Measurements from ENCODE around the gene FNTB. TPM values are rescaled to one million over a fixed set of nuclear protein-coding genes. Genes with fewer than 3 reads are reported as not detected.
A peak's percentile ranks its signal among the peaks of the same experiment; 100 is the strongest.

Gene FNTB
- total and polyA plus RNA-seq, 12 donors = 12.2 to 27.2 (median 22.3) TPM

DNA sequence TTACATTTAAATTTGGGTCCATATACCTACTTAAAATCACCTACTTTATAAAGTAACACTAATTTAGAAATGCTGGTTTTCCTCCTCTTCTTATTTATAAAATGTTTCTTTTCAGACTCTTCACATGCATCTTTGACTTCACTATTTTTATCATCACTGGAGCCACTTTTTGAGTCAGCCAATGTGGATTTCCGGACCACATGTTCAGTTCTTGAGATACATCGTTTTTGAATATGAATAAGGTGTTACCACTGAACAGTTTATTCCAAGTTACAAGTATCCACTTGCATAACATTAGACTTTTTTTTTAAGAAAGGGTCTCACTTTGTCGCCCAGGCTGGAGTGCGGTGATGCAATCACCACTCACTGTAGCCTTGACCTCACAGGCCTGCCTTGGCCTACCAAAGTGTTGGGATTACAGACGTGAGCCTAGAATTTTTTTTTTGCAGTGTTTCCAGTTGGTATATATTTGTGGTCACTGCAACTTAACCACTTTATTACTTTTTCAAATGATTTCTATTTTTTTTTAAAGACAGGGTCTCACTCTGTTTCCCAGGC lies 5.7 kb downstream of the FNTB start:
- H3K27ac ChIP-seq = peak overlapping the region in 1 of 5 donors; percentile 44
- intact Hi-C loops (cut with DNase I) = no loop called here
- H3K4me1 ChIP-seq (replicated peaks in 1 of 2) = peaks cover 7 to 22% of the 10 kb centered on the region in 2 donors
- TF ChIP-seq POLR2A (IDR thresholded peaks at IDR 0.05) = no peak
- TF ChIP-seq, protein P1, sequence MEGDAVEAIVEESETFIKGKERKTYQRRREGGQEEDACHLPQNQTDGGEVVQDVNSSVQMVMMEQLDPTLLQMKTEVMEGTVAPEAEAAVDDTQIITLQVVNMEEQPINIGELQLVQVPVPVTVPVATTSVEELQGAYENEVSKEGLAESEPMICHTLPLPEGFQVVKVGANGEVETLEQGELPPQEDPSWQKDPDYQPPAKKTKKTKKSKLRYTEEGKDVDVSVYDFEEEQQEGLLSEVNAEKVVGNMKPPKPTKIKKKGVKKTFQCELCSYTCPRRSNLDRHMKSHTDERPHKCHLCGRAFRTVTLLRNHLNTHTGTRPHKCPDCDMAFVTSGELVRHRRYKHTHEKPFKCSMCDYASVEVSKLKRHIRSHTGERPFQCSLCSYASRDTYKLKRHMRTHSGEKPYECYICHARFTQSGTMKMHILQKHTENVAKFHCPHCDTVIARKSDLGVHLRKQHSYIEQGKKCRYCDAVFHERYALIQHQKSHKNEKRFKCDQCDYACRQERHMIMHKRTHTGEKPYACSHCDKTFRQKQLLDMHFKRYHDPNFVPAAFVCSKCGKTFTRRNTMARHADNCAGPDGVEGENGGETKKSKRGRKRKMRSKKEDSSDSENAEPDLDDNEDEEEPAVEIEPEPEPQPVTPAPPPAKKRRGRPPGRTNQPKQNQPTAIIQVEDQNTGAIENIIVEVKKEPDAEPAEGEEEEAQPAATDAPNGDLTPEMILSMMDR (IDR thresholded peaks at IDR 0.05) = no peak
- H3K27me3 ChIP-seq = no peaks in the 10 kb centered on the region
- peak in 1 of 7 donors; percentile 20 for DNase-seq
- no peaks in the 10 kb centered on the region for H3K9me3 ChIP-seq (replicated peaks in 1 of 3)
- WGBS, 4 donors = 55 to 67% (median 60%) methylated on average over 5 of the region's 5 CpGs
- no peak overlapping the region for H3K4me3 ChIP-seq
- H3K36me3 ChIP-seq (replicated peaks in 1 of 2) = no peaks in the 10 kb centered on the region

DNA sequence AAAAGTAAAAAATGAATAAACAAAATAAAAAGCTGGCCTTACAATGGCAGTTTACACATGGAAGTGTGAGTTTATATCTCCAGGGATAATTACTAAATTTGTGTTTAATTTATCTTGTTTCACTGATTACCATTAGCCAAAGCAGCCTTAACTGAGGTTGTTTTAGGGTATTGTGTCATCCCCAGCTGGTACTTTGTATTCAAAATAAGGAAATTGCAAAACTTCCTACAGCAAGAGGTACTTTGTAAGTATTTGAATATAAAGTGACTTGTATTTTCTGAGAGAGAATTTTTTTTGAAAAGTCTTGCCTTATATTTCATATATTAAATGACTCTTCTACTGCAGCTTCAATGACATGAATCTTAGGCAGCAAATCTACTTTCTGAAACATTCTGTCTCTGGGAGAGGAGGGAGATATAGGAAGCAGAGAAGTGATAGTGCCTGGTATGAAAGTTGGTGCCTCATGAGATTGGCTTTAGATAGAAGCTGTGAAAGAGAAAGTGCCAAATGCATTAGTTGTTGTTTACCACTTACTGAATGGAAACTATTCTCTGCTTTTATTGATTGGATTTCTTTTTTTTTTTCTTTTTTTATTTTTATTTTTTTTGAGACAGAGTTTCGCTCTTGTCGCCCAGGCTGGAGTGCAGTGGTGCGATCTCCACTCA lies 6.7 kb downstream of the FNTB start:
- H3K27me3 ChIP-seq = no peaks in the 10 kb centered on the region
- H3K36me3 ChIP-seq (replicated peaks in 1 of 2) = no peaks in the 10 kb centered on the region
- intact Hi-C loops (cut with DNase I) = no loop called here
- H3K4me3 ChIP-seq = no peak overlapping the region
- peaks cover 3 to 19% of the 10 kb centered on the region in 2 donors for H3K4me1 ChIP-seq (replicated peaks in 1 of 2)
- no peaks in the 10 kb centered on the region for H3K9me3 ChIP-seq (replicated peaks in 1 of 3)
- 96 to 99% (median 98%) methylated on average over 3 of the region's 3 CpGs for WGBS, 4 donors
- H3K27ac ChIP-seq = peak overlapping the region in 2 of 5 donors; percentile 10 to 44
- no peak for DNase-seq
- TF ChIP-seq, protein P1 (IDR thresholded peaks at IDR 0.05) = no peak
- no peak for TF ChIP-seq POLR2A (IDR thresholded peaks at IDR 0.05)

DNA sequence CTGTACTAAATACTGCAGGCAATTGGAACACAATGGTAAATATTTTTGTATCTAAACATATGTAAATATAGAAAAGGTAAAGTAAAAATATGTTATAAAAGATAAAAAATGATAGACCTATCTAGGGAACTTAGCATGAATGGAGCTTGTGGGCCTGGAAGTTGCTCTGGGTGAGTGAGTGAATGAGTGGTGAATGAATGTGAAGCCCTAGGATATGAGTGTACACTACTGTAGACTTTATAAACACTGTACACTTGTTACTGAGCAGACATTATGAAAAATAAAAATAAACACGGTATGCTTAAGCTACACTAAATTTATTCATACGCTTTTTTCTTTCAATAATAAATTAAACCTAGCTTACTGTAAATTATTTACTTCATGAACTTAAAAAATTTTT lies 7.8 kb downstream of the FNTB start:
- H3K36me3 ChIP-seq (replicated peaks in 1 of 2) = no peaks in the 10 kb centered on the region
- intact Hi-C loops (cut with DNase I) = no loop called here
- no peak for TF ChIP-seq POLR2A (IDR thresholded peaks at IDR 0.05)
- TF ChIP-seq, protein P1 (IDR thresholded peaks at IDR 0.05) = no peak
- H3K4me1 ChIP-seq (replicated peaks in 1 of 2) = peaks cover 11 to 29% of the 10 kb centered on the region in 2 donors
- no peaks in the 10 kb centered on the region for H3K9me3 ChIP-seq (replicated peaks in 1 of 3)
- no peak overlapping the region for H3K4me3 ChIP-seq
- H3K27me3 ChIP-seq = no peaks in the 10 kb centered on the region
- no peak overlapping the region for H3K27ac ChIP-seq
- 92 to 97% (median 97%) methylated on average over 2 of the region's 2 CpGs for WGBS, 4 donors
- no peak for DNase-seq

DNA sequence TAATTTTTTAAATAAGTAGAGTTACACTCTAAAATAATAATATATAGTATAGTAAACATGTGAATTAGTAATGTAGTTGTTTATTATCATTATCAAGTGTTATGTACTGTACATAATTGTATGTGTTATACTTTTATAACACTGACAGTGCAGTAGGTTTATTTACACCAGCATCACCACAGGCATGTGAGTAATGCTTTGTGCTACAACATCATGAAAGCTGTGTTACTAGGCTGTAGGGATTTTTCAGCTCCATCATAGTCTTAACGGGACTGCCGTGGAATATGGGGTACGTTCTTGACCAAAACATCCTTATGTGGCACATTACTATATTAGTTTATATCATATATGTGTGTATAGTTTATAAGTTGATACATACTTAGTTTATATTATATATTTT lies 8.6 kb downstream of the FNTB start:
- no peaks in the 10 kb centered on the region for H3K36me3 ChIP-seq (replicated peaks in 1 of 2)
- DNase-seq = no peak
- H3K27me3 ChIP-seq = no peaks in the 10 kb centered on the region
- TF ChIP-seq POLR2A (IDR thresholded peaks at IDR 0.05) = no peak
- peaks cover 11 to 32% of the 10 kb centered on the region in 2 donors for H3K4me1 ChIP-seq (replicated peaks in 1 of 2)
- H3K9me3 ChIP-seq (replicated peaks in 1 of 3) = no peaks in the 10 kb centered on the region
- no peak overlapping the region for H3K4me3 ChIP-seq
- intact Hi-C loops (cut with DNase I) = no loop called here
- WGBS, 4 donors = 92 to 98% (median 97%) methylated on average over 3 of the region's 3 CpGs
- no peak overlapping the region for H3K27ac ChIP-seq
